GM18498 (cell line): ENCODE measurements around the gene MDN1.
"Not testable (repeated sequence)": the region's sequence is repeated elsewhere in the genome, so short reads cannot be mapped to it uniquely, and the experiment has no call there.

Experiments
- ATAC-seq: cut with Tn5 transposase; IDR thresholded peaks from one replicate; pipeline ENCODE4 v1.9.1; 2021; ENCODE audit warnings: mild to moderate bottlenecking, moderate library complexity; ENCODE audit not compliant: unreplicated experiment

The MDN1 gene

DNA sequence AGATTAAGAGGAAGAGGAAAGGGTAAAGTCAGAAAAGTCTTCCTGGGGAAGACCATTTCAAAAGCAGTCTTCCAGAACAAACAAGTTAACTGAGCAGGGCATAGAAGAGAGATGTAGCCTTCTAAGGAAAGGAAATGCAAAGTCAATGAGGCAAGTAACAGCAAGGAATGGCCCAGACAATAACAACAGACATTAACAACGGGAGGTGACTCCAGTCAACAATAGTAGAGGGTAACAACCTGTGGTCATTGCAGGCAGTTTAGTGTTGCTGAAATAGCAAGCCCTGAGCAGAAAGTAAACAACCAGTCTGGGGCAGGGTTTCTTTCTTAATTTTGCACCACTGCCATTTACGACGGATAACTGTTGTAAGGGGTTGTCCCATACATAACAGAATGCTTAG is 2.1 kb downstream of the MDN1 start:
- ATAC-seq: no peak

DNA sequence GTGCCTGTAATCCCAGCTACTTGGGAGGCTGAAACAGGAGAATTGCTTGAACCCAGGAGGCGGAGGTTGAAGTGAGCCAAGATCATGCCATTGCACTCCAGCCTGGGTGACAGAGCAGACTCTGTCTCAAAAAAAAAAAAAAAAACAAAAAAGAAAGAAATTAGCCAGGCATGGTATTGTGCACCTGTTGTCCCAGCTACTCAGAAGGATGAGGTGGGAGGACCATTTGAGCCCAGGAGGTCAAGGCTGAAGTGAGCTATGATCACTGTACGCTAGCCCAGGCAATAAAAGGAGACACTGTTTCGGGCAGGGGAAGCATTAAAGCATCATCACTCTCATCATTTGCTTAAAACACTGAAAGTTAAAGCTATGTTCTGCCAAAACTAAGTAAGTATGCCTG is 6.2 kb downstream of the MDN1 start:
- not testable (repeated sequence) for ATAC-seq

DNA sequence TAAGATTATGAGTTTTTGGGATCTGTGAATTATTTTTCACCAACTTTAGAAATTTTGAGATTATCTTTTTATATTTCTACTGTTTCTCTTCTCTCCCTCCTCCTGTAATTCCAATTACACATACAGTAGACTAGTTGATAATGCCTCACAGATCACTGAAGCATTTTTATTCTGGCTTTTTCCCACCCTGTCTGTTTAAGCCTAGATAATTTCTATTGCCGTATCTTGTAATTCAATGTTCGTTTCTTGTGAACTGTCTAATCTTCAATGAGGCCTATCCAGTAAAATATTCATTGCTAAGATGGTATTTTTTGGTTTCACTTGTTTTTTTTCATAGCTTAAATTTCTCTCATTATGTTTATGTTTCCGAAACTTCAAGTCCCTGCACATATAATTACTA is 12.0 kb downstream of the MDN1 start:
- no peak for ATAC-seq

DNA sequence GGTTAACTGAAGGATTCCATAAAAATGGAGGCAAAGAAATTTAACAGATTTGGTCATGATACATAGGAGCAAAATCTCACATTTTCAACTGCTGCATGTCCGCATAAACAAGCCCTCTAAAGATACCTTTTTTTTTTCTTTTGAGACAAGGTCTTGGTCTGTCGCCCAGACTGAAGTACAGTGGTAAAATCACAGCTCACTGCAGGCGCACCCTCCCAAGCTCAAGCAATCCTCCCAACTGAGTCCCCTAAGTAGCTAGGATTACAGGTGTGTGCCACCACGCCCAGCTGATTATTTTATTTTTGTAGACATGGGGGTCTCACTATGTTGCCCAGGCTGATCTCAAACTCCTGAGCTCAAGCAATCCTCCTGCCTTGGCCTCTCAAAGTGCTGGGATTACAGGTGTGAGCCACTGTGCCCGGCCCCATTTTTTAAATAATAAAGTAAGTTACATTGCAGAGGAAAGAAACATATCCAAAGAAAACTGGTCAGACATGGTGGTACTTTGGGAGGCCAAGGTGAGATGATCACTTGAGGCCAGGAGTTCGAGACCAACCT is 13.7 kb downstream of the MDN1 start:
- no peak for ATAC-seq

DNA sequence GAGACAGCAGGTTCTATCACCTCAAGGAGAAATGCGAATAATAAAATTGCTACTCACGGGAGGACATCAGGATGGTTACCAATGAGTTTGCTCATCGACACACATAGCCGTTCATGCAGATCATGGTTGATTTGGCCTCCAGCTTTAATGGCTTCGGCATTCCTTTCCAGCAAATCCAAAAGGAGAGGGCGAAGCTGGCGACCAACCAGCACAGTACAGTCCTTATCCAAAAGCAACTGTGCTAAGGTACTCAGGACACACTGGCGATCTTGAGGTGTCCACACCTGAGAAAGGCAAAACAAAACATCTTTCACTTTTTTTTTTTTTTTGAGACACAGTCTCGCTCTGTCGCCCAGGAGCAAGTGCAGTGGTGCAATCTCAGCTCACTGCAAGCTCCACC is 16.3 kb downstream of the MDN1 start:
- ATAC-seq: no peak

DNA sequence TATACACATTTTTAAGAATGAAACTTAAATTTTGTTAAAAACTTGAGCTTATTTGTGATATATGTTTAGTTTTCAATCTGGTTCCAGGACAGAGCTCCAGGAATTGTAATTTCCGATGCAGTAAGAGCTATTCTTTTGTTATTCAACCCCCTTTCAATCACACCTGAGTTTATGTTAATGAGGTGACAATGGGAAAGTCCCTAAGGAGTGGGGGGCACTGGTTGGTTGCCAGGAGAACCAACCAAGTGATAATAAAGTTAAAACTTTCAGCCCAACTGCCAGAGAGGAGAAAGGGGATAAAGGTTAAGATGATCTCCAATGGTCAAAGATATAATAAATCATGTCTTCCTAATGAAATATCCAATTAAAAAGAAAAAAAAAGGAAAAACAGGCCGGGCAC is 19.8 kb downstream of the MDN1 start:
- ATAC-seq: no peak

DNA sequence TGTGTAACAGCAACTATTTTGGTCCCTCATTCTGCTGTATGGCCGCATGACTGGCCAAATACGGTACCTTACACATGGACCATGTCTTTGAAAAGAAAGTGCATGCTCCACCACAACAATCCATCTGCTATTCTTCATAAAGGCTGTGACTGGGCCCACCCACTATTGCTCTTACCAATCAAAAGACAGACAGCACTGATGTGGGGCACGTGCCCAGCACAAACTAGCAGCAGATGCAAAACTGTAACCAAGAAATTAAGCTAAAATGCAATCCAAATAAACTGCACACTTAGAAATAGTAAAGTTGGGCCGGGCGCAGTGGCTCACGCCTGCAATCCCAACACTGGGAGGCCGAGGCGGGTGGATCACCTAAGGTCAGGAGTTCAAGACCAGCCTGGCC is 20.5 kb downstream of the MDN1 start:
- no peak for ATAC-seq

DNA sequence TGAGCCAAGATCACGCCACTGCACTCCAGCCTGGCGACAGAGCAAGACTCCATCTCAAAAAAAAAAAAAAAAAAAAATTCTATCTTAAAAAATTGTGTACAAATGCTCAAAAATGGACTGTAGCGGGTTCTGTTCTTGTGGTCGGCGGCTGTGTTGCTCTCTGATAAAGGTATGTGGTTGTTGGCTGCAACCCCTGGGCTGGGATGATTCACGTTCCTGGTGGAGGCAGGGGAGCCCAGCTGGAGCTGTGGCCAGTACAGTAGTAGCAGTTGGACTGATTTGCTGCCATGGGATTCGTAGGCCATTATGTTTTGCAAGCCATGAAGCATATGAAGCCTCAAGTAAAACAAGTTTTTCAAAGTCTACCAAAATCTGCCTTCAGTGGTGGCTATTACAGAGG is 22.3 kb downstream of the MDN1 start:
- no peak for ATAC-seq

DNA sequence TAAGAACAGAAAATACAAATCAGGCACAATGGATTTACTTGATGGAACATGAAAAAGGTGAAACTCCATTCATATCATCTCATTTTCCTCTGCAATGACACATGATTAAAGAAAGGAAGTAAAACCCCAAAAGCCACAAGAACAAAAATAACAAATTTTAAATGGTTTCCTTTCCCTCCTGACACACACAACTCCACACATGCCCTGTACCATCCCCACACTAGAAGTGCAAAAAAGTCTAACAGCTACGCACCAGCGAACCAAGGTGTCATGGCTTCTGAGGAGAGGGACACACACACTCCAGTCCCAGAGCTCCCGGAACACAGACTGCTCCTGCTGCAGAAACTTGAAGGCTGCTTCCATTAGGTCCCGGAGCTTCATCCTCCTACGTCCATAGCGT is 25.3 kb downstream of the MDN1 start:
- no peak for ATAC-seq

DNA sequence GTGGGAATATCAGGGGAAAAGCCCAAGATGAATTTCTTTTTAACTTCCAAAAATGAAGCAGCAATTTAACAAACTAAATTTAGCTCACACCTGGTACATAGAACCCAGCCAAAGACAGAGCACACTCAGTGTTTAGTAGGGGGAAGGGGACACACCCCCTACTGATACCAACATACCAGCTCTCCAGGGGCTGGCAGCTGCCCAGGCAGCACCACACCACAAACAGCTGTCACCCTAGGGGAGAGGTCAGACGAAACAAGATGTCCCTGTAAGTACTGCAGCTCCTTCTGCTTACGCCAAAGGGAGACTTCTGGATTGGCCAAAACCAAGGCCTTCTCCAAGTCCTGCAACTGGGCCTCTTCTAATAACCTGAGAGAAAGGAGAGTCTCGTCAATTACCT is 26.0 kb downstream of the MDN1 start:
- no peak for ATAC-seq

DNA sequence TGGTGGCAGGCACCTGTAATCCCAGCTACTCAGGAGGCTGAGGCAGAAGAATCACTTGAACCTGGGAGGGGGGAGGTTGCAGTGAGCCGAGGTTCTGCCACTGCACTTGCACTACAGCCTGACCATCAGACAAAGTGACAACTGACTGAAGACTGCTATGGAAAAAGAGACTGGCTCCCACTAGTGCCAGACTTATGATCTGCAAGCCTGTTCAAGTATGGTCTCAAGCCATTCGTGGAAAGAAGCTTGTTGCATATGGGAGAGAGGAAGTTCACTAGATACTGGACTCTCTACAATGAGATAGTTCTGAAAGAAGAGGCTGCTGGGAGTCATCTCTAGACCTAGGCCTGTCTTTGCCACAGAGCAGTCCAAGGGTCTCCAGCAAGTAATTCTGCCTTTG is 26.7 kb downstream of the MDN1 start:
- peak; percentile 90 for ATAC-seq

DNA sequence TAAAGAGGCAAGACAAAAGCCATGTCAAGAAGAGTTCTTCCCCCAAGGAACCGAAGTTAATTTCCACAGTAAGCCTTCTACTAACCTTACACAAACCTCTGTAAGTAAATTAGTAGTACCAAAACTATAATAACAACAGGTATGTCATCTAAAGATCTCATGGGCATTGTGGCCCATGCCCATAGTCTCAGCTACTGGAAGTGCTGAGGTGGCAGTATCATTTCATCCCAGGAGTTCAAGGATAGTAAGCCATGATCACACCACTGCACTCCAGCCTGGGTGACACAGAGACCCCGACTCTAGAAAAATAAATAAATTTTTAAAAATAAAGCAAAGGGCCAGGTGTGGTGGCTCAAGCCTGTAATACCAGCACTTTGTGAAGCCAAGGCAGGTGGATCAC is 29.2 kb downstream of the MDN1 start:
- ATAC-seq: no peak

DNA sequence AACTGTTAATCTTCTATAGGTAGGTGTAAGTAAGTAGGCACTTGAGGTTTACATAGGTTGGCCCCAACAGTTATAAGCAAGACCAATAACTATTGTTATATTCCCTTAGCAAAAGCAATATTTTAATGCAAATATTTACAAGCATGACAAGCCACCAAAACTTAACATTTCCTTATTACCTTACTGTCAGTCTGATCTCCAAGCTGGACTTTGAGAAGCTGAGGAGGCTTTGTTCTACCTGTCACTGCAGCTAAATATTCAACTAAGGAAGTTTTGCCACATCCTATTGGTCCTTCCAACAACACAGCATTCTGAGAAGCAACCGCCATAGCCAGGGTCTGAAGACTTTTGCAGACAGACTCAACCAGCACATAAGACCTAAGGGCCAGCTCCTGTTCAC is 29.6 kb downstream of the MDN1 start:
- no peak for ATAC-seq

DNA sequence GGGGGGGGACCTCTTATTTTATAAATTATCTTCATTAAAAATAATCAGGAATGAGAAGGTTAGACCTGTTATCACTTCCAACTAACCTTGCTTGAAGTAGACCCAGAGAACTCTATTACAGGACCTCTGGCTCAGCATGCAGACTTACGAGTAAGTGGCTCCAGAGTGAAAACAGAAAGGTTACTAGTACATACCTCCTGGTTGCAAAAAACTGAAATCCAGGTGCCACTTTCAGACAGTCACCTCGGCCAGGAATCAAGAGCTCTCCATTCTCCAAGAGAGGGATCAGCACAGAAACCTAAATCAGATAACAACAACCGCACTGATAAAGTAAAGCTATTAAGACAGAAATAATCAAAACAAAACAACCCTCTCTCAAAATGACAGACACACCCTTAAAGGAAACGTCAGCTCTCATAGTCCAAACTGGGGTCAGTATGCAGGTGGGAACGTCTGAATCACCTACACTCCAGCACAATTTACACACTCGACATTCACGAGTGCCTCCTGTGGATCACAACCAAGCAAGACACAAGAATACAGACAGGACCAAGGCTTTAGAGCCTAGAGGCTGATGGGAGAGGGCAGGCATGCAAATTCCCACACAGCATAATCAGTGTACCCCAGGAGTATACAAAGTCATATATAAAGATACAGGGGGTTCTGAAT is 31.8 kb downstream of the MDN1 start:
- no peak for ATAC-seq

DNA sequence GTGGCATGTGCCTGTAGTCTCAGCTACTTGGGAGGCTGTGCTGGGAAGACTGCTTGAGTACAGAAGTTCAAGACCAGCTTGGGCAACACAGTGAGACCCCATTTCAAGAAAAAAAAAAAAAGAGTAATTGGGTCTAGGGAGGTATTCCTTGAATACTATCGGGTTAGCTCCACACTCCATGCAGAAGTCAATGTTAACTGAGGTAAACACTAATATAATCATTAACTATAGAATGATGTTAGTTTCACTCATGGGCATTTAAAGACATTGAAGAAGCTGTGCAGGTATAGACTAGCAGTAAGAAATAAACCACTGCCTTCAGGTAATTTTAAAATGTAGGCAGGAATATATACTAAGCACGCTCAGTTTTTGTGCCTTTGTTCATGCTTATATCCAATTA is 32.6 kb downstream of the MDN1 start:
- ATAC-seq: no peak

DNA sequence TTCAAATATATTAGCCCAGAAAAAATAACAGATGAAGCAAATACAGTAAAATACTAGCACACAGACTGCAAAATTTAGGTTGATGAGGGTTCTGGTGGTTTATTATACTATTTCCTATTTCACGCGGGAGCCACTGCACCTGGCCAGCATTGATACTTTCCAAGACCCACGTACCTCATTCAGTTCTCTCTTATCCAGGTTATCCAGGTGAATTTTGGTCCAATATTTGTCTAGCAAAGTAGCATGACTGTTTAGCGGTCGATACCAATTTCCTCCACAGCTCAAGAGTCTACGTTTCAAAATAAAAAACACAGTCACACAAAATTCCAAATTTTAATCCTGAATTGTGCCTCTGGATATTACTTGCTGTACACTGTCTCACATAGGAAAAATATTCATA is 34.8 kb downstream of the MDN1 start:
- no peak for ATAC-seq

DNA sequence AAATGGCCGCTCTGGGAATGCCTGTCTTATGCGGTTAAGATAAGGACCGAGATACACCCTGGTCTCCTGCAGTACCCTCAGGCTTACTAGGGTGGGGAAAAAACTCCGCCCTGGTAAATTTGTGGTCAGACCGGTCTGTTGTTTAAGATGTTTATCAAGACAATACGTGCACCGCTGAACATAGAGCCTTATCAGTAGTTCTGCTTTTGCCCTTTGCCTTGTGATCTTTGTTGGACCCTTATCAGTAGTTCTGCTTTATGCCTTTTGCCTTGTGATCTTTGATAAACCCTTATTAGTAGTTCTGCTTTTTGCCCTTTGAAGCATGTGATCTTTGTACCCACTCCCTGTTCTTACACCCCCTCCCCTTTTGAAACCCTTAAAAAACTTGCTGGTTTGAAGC is 36.3 kb downstream of the MDN1 start:
- ATAC-seq: not testable (repeated sequence)

DNA sequence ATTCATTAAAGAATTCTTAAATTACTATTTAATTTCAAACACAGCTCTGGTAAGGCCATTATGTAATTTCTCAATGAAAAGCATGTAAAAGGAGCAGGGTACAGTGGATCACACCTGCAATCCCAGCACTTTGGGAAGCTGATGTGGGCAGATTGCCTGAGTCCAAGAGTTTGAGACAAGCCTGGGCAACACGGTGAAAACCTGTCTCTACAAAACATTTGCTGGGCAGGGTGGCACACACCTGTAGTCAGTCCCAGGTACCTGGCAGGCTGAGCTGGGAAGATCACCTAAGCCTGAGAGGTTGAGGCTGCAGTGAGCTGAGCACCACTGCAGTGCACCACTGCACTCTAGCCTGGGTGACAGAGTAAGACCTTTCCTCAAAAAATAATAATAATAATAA is 37.4 kb downstream of the MDN1 start:
- ATAC-seq: no peak

DNA sequence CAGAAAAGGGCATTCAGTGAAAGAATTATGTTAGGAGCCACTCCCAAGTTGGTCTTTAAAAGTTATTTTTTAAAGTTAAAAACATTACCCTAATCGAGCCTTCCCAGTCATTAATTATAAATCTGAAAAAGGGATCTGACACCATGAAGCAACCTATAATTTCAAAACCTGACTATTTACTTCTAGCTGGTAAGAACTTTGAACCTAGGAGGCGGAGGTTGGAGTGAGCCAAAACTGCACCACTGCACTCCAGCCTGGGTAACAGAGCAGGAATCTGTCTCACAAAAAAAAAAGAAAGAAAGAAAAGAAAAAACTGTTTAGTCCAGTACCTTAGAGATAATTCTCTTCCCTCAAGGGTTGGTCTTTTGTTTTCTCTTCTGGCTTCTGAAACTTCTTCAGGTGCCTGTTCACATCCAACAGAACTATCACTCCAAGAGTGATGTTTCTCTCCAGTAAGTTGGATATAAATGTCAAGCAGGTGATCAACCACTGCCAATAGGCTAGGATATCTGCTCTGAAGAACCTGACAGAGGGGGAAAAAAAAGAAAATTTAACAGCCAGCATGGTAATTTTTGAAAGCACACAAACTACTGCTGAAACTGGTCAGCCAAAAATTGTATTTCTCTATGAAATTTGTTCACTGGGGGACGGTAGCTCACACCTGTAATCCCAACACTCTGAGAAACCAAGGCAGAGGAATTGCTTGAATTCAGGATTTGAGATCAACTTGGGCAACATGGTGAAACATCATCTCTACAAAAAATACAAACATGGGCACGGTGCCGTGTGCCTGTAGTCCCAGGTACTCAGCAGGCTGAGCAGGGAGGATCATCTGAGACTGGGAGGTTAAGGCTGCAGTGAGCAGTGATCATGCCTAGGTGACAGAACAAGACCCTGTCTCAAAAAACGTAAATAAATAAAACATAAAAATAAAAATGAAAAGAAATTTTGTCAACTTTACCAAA is 38.2 kb downstream of the MDN1 start:
- ATAC-seq: no peak

DNA sequence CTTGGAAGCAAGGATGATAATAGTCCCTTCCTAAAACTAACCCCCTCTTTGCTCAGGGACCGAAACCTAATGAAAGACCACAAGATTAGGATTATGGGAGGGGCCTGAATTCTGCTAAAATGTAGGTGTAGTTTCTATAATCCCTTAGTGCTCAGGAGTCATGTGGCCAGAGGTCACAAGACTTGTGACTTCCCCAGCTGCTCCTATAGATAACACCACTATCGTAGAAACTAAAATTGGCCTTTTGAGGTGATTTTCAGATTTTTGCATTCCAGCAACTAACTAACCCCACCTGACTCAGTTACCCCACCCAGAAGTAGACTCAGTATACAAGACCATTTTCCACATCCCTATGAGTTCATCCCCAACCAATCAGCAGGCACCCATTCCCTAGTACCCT is 42.1 kb downstream of the MDN1 start:
- ATAC-seq: no peak

DNA sequence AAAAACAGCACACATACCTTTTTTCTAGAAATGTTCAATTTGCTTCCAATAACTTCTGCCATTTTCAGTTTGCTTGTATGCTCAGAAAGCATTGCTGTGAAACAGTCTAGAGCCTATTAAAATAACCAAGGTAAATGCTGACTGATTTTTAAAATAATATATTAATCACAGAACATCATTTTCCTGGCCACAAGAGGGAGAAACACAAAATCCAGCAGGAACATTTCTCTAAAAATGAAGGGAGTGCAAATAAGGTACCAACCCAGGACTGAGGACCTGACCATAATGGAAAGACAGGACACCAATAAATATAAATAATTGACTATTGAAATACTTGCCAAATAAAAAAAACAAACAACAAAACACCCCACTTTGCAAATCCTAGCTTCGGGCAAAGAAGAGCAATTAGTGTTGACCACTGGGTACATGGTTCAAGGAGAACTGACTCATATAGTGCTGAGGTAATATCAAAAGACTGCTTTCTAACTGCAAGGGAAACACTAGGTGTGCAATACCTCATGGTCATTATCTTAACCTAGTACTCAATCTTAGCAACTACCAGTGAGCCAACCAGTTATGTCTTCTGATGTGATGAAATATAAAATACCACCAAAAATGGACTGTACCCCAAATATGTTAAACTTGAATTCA is 42.9 kb downstream of the MDN1 start:
- no peak for ATAC-seq

DNA sequence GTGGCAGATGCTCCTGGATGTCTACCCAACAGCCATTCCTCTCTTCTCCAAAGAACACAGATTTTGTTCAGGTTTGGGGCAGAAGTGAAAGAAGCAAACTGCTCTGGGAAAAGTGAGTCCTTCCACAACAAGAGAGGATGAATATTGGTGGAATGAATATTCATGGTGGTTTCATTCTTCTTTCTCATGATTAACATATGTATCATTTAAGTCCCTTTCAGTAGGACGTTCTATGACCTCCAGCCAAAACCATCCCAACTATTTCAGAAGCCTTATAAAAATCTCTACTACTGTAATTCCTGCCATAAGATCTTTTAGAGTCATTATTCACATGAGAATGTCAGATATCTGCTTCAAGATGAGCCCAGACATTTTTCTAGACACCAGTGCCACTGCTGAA is 44.4 kb downstream of the MDN1 start:
- ATAC-seq: no peak
